ENCODE data around the gene PDGFB. TPM values are rescaled to one million over a fixed set of nuclear protein-coding genes. Genes with fewer than 3 reads are reported as not detected.
A peak's percentile ranks its signal among the peaks of the same experiment; 100 is the strongest.

The PDGFB gene
- total and polyA plus RNA-seq, 8 donors = 16.0 to 28.2 (median 23.3) TPM

DNA sequence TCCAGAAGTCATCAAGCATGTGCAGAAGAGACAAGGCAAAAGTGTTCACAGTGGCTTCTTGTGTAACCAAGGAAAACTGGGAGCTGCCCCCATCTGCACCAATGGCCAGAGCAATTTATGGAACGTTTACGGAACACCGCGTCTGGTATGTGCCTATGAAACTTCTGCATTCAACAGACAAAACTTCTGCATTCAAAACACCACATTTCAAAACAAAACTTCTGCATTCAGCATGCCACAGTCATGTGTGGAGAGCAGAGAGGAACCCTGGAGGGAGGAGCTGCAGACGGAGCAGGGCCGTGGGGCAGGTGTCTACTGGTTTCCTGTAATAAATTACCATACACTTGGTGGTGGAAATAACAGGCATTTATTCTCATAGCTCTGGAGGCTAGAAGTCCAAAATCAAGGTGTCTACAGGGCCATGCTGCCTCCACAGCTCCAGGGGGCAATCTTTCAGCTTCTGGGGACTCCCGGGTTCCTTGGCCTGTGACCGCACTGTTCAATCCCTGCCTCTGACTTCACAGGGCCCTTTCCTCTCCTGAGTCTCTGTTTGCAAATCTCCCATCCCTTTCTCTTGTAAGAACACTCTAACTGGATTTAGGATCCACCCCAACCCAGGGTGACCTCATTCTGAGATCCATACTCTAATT lies 42.4 kb upstream of the PDGFB start:
- ATAC-seq = peak; percentile 16
- Histone ChIP-seq H3K4me3 (no peak overlapping the region), H3K36me3 (no peaks in the 10 kb centered on the region), H3K27me3 (no peaks in the 10 kb centered on the region), H3K9me3 (peaks cover 0 to 11% of the 10 kb centered on the region in 2 donors), H3K4me1 (peaks cover 8 to 74% of the 10 kb centered on the region in 2 donors), H3K27ac (peak overlapping the region in 1 of 2 donors; percentile 61)
- intact Hi-C loops (cut with DNase I) = no loop called here
- peak in 1 of 4 donors; percentile 51 for DNase-seq
- TF ChIP-seq, protein P1, sequence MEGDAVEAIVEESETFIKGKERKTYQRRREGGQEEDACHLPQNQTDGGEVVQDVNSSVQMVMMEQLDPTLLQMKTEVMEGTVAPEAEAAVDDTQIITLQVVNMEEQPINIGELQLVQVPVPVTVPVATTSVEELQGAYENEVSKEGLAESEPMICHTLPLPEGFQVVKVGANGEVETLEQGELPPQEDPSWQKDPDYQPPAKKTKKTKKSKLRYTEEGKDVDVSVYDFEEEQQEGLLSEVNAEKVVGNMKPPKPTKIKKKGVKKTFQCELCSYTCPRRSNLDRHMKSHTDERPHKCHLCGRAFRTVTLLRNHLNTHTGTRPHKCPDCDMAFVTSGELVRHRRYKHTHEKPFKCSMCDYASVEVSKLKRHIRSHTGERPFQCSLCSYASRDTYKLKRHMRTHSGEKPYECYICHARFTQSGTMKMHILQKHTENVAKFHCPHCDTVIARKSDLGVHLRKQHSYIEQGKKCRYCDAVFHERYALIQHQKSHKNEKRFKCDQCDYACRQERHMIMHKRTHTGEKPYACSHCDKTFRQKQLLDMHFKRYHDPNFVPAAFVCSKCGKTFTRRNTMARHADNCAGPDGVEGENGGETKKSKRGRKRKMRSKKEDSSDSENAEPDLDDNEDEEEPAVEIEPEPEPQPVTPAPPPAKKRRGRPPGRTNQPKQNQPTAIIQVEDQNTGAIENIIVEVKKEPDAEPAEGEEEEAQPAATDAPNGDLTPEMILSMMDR (IDR thresholded peaks at IDR 0.05) = no peak

DNA sequence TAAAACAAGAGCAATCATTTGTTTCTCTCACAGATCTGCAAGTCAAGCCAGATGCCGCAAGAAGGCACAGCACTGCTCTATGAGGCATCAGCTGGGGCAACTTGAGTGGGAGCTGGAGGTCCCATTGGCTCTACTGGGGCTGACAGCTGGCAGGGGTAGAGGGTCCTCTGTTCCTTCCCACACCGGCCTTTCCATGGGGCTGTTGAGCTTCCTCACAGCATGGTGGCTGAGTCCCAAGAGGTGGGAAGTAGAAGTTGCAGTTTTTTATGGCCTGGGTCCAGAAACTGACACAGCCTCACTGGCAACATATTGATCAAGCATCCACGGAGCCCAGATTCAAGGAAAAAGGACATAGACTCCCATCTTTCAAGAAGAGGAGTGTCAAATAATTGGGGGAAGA lies 40.2 kb upstream of the PDGFB start:
- TF ChIP-seq, protein P1 (IDR thresholded peaks at IDR 0.05) = no peak
- Histone ChIP-seq H3K4me3 (no peak overlapping the region), H3K36me3 (no peaks in the 10 kb centered on the region), H3K27ac (no peak overlapping the region), H3K27me3 (peaks cover 0 to 3% of the 10 kb centered on the region in 2 donors), H3K4me1 (peaks cover 3 to 64% of the 10 kb centered on the region in 2 donors), H3K9me3 (peaks cover 0 to 11% of the 10 kb centered on the region in 2 donors)
- DNase-seq (no peak), ATAC-seq (no peak)
- intact Hi-C loops (cut with DNase I) = no loop called here

DNA sequence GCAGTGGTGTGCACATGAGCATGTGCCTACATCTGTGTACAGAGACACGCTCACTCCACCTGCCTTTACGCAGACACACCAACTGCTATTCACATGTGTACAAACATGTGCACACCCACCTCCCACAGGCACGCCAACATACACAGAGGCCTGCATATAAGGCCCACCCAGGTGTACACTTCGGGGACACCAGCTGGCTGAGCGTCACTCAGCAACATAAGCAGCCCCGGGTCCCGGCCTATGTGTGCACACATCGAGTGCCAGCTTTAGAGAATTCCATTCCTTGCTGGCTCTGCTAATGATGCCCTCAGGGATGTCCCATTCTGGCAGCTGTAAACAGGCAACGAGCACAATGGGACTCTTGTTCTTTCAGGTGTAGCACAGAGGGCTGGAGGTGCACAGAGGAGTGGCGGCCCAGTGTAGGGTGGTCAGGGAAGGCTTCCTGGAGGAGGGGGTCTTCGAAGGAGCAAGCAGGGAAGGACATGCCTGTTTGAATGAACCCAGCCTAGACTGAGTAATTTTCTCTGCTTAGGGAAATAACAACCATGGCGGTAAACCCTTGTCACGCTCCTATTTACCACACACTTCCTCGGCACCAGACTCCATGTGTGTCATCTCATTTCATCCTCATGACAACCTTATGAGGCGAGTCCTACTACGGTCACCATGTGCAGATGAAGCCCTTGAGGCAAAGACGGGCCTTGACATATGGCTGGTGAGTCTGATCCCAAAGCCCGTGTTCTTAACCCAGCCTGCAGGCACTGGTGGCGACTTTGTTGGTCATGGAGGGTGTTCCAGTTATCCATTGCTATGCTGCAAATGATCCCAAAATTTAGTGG lies 39.6 kb upstream of the PDGFB start:
- peaks cover 3 to 63% of the 10 kb centered on the region in 2 donors for H3K4me1 ChIP-seq
- H3K36me3 ChIP-seq = no peaks in the 10 kb centered on the region
- H3K27me3 ChIP-seq = peaks cover 0 to 9% of the 10 kb centered on the region in 2 donors
- ATAC-seq (no peak), DNase-seq (no peak)
- peaks cover 0 to 11% of the 10 kb centered on the region in 2 donors for H3K9me3 ChIP-seq
- no peak overlapping the region for H3K4me3 ChIP-seq
- intact Hi-C loops (cut with DNase I) = no loop called here
- TF ChIP-seq, protein P1 (IDR thresholded peaks at IDR 0.05) = no peak
- H3K27ac ChIP-seq = peak overlapping the region; percentile 53 to 80

DNA sequence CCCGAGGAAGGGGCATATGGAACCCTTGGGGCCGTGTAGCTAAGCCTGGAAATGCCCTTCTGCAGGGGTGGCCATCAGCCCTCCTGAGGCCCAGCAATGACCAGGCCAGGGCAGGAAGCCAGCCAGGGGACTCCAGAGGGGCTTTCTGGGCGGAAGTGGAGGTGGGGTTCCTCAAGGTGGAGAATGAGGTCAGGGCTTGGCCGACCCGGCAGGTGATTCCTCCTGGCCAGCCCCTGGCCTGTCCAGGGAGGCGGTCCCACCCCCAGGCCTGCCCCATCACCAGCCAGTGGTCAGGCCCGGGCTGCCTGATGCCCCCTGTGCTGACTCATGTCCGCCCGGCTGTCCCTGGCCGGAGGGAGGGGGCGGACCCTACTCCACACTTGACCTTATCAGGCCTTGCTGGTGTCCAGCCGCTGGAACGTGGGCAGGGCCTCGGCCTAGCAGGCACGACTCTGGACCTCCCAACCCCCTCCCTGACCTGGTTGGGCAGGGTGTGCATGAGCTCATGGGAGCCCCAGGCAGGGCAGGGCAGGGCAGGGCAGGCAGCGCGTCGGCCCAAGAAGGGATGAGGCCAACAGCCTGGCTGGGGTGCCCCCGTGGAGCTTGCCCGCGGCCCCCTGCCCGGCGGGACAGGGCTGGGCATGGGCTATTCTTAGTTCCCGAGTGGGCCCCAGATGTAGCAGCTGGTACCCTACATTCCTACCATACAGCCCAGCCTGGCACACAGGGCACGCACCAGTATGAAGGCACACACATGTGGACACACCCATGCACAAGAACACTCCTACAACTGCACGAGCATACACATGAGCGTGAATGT lies 38.8 kb upstream of the PDGFB start:
- intact Hi-C loops (cut with DNase I) = no loop called here
- Histone ChIP-seq H3K4me3 (no peak overlapping the region), H3K4me1 (peaks cover 3 to 66% of the 10 kb centered on the region in 2 donors), H3K36me3 (no peaks in the 10 kb centered on the region), H3K27me3 (peaks cover 0 to 16% of the 10 kb centered on the region in 2 donors), H3K27ac (peak overlapping the region; percentile 71 to 80), H3K9me3 (peaks cover 0 to 11% of the 10 kb centered on the region in 2 donors)
- TF ChIP-seq, protein P1 (IDR thresholded peaks at IDR 0.05) = no peak
- ATAC-seq = peak; percentile 68
- peak in 2 of 4 donors; percentile 71 to 85 for DNase-seq
